ACHN (cell line): ENCODE results near the gene MAP3K20.
"Not testable (repeated sequence)": the region's sequence is repeated elsewhere in the genome, so short reads cannot be mapped to it uniquely, and the experiment has no call there.

Experiments used
- DNase-seq: peaks from one replicate; pipeline ENCODE4 v3.0.0-alpha.2; 2015
- in situ Hi-C: cut with HindIII; loops from 2 replicates; pipeline ENCODE4 v1.10.0; 2017; ENCODE audit warnings: low sequenced_read_pairs, low pct_ligation_motif_present, low pct_unique_long_range_greater_than_20kb

The MAP3K20 gene

GRCh38 chr2:173138962-173139361 lies 63.3 kb downstream of the MAP3K20 start:
- no peak for DNase-seq
- in situ Hi-C loops: no loop called here

DNA sequence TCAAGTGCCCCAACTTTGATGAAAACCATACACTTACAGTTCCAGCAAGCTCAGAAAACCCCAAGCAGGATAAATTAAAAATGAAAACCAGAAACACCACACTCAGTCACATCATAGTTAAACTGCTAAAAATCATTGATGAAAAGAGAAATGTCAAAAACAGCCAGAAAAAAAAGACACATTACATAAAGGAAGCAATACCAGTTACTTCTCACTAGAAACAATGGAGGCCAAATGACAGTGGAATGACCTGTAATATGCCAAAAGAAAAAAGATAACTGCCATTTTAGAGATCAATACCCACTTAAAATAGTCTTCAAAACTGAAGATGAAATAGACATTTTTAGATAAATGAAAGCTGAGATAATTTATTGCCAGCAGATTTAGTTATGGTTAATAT lies 66.0 kb downstream of the MAP3K20 start:
- in situ Hi-C loops: no loop called here
- DNase-seq: no peak

- DNase-seq: no peak
- in situ Hi-C loops: no loop called here
Observed at GRCh38 chr2:173145454-173145853, 69.8 kb downstream of the MAP3K20 start.

DNA sequence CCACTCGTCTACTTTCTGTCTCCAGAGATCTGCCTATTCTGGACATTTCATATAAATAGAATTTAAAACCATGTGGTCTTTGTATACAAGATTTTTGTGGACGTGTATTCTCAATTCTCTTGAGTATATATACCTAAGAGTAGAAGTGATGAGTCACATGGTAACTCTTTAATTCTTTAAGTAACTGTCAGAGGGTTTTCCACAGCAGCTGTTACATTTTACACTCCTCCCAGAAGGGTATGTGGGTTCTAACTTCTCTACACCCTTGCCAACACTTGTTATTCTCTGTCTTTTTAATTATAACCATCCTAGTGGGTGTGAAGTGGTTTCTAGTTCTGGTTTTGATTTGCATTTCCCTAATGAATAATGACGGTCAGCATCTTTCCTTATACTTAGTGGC lies 70.9 kb downstream of the MAP3K20 start:
- in situ Hi-C loops: no loop called here
- no peak for DNase-seq

- in situ Hi-C loops: no loop called here
- DNase-seq: no peak
Observed at GRCh38 chr2:173148520-173148919, 72.9 kb downstream of the MAP3K20 start.

DNA sequence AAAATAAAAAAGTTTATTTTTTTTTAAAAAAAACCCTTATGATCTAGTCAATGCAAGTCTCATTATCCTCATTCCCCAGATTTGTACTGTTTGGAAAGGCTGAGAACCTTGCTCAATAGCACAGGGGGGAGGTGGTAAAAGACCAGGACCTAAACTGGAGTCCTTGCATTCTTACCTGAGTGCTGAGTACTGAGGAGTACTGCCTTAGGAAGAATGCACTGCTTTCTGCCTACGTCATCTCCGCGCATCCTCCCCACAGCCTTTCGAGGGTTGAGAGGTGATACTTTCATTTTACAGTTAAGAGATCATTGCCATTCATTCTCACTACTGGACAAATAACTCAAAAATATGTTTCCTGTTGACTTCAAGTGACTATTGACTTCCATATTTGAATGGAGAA lies 73.8 kb downstream of the MAP3K20 start:
- no peak for DNase-seq
- in situ Hi-C loops: no loop called here

DNA sequence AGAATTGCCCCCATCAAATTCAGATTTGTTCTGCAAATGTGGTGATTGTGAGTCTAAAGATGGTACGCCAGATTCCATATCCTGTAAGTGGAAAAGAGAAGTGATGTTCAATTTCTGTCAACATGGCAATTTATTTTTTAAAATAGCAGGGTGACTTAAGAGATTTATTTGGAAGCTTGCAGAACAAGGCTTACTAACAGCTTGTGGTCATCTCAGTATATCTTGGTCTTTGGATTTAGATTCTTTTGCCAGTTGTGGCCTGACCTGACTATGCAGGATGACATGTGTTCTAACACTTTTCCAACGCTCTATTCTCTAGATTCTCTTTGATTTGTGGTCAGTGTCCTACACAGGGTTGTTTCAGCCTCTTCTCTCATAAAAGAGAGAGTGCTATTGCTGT lies 74.4 kb downstream of the MAP3K20 start:
- in situ Hi-C loops: no loop called here
- DNase-seq: no peak

DNA sequence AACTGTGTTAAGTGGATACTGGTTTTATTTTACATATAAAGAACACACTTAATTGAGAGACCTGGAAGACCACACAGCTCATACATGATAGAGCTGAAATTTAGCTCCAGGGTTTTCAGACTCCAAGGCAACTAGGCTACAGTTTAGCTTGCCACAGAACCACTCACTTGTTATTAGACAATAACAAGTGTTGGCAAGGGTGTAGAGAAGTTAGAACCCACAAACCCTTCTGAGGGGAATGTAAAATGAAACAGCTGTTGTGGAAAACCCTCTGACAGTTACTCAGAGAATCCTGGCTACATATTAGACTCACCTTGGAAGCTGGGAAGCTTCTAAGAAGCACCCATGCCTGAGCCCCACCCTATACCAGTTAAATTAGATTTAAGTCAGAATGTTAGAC lies 75.3 kb downstream of the MAP3K20 start:
- in situ Hi-C loops: no loop called here
- DNase-seq: no peak

GRCh38 chr2:173151671-173152401 lies 76.2 kb downstream of the MAP3K20 start:
- in situ Hi-C loops: no loop called here

GRCh38 chr2:173153301-173153885 lies 77.7 kb downstream of the MAP3K20 start:
- in situ Hi-C loops: no loop called here
- DNase-seq: no peak

More at GRCh38 chr2:173151671-173152401, 76.2 kb downstream of the MAP3K20 start:
- peak; percentile 30 for DNase-seq

DNA sequence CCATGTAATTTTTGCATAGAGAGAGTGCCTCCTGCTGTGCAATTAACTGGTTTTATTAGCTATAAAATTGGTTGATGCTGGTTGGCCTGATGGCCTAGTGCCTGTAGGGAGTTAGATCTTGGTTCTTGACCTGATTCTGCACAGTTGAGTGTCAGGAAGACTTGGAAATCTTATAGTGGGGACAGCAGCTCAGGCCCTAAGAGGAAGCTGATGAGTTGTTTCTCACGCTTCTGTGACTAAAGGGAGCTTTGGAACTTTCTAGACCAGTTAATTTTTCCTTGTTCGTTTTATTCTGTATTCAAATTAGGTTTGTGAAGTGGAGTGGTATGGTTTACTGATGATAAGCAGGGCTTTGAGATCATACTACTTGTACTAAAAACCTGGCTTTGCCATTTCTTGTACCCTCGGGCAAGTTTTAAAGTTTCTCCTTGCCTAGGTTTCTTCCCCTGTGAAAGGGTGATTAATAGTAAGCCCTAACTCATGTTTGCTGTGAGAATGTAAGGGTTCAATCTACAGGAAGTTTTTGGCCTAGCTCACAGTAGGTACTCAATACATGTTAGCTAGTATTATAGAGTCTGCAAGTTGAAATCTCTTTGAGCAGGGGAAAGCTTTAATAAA lies 82.1 kb downstream of the MAP3K20 start:
- in situ Hi-C loops: no loop called here
- DNase-seq: no peak

GRCh38 chr2:173159791-173160463 lies 84.3 kb downstream of the MAP3K20 start:
- peak; percentile 82 for DNase-seq
- in situ Hi-C loops: no loop called here

- in situ Hi-C loops: no loop called here
- DNase-seq: no peak
Observed at GRCh38 chr2:173160618-173161017, 85.0 kb downstream of the MAP3K20 start.

GRCh38 chr2:173161040-173161439 lies 85.4 kb downstream of the MAP3K20 start:
- in situ Hi-C loops: no loop called here

DNA sequence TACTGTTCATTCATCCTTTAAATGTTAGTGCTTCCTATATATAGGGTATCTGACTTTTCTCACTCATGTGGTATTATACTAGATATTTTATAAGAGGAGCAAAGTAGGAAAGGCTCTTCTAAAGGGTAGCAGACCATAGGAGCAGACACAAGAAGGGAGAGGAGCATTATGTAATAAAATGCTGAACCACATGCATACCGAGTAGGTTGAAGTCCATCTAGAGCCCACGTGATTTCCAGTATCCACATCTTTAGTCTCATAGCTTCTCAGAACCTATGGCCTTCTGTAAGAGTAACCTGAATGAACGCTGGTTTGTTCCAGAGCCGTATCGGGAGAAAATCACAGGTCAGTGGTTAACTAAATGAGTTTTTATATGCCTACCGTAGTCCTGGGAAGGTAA lies 85.9 kb downstream of the MAP3K20 start:
- DNase-seq: no peak
- in situ Hi-C loops: no loop called here

More at GRCh38 chr2:173161040-173161439, 85.4 kb downstream of the MAP3K20 start:
- no peak for DNase-seq

- in situ Hi-C loops, DNase-seq: not testable (repeated sequence)
Observed at GRCh38 chr2:173163357-173163756, 87.7 kb downstream of the MAP3K20 start.

GRCh38 chr2:173164396-173164795 lies 88.8 kb downstream of the MAP3K20 start:
- in situ Hi-C loops: no loop called here

DNA sequence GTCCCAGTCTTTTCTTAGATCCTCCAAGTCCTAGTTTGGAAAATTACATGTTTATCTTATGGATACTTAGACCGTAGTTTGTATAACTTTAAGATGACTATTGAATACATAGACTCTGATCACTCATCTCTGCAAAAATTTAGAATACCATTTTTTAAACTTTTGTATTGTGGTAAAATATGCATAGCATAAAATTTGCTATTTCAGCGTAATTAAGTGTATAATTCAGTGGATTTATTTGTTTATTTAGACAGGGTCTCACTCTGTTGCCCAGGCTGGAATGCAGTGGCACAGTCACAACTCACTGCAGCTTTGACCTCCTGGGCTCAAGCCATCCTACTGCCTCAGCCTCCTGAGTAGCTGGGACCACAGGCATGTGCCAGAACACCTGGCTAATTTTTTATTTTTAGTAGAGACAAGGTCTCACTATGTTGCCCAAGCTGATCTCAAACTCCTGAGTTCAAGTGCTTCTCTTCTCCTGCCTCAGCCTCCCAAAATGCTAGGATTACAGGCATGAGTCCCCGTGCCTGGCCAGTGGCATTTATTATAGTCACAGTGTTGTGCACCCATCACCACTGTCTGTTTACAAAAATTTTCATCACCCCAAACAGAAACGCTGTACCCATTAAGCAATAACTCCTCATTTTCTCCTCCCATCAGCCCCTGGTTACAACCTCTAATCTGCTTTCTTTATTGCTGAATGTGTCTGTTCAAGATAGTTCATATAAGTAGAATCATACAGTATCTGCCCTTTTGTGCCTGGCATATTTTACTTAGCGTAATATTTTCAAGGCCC lies 90.0 kb downstream of the MAP3K20 start:
- in situ Hi-C loops: no loop called here
- DNase-seq: no peak

More at GRCh38 chr2:173164396-173164795, 88.8 kb downstream of the MAP3K20 start:
- no peak for DNase-seq

GRCh38 chr2:173171321-173171720 lies 95.7 kb downstream of the MAP3K20 start:
- DNase-seq: no peak
- in situ Hi-C loops: no loop called here
